Measurements from ENCODE around the gene ANO10. TPM values are rescaled to one million over a fixed set of nuclear protein-coding genes. Genes with fewer than 3 reads are reported as not detected.
"Not testable (repeated sequence)": the region's sequence is repeated elsewhere in the genome, so short reads cannot be mapped to it uniquely, and the experiment has no call there.

ANO10 gene
- total RNA-seq, 1 experiment from 2014 or later: 30.6 TPM

DNA sequence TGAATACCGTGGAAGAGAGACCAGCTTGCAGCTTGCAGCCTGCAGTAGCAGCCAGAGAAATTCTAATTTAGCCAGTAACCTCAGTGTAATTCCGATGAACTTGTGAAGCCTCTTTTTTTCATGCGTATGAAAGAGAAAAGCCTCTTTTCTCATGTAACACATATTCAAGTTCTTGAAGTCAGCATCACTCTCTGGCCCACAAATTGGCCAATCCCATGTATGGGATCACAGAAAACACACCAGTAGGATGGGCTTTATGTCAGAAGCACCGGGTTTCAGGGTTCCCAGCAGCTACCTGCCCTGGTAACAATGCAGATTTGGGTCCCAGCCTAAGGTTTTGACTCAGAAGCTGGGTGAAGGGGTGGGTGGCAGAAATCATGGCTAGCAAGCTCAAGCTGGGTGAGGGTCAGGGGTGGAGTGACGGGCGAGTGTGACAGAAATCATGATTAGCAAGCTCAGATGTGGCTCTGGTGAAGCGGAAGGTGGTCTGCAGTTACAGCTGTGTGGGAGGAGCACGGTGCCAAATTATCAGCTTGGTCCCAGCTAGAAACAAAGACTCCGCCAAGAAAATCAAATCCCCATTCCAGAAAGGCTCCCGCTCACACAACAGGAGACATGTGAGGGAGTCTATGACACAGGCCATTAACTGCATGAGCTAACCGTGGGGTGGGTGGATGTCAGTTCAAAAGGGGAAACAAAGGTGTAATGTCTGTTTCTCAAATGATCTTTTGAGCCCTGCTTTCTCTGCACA, 248.8 kb downstream of the ANO10 start:
- DNase-seq (ENCODE audit: low read depth): no peak

DNA sequence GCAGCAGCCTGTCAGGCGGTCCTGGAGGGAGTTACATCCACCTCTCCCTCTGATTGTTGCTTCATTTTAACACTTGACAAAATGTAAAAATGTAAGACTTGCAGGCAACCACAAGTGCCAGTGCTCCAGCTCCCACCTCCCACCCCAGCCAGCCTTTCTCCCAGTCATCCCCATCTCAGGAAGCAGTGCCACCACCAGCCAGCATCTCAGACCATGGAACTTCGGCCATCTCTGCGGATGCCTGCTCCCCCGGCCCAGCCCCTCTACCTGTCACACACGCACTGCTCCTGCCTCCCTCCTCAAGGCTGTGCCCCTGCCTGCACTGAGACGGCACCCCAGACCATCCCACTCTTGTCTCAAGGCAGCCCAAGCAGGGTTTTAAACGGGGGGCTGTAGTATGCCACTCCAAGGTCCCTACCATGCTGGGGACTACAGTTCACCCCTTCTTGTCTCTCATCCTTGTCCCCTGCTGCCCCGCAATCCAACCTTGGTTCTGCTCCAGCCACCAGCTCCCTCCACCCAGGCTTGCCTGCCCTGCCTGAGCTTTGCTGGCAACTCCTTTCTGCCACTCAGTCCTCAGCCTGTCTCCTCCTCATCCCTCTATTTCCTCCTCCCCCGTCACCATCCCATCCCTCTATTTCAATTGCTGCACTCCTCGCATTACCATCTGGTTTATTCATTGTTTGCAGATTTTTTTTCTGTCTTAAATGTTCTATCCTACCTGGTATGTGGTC, 249.6 kb downstream of the ANO10 start:
- no peak for DNase-seq (ENCODE audit: low read depth)

DNA sequence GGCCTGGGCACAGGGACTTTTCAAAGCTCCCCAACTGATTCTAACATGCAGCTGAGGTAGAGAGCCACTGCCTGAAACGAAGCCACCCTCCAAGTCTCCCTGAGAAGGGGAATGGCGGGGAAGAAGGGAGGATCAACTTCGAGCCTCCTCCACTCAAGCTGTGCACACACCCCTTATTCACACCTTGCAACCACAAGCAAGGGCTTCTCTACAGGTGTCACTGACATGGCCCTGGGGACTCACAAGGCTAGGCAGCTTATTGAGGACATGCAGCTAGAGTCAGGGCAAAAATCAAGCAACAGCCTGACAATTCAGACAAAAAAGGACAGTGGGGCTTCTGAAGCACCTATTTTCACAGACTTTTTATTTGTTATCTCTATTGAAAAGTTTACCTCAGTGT, 250.3 kb downstream of the ANO10 start:
- DNase-seq (ENCODE audit: low read depth): no peak

DNA sequence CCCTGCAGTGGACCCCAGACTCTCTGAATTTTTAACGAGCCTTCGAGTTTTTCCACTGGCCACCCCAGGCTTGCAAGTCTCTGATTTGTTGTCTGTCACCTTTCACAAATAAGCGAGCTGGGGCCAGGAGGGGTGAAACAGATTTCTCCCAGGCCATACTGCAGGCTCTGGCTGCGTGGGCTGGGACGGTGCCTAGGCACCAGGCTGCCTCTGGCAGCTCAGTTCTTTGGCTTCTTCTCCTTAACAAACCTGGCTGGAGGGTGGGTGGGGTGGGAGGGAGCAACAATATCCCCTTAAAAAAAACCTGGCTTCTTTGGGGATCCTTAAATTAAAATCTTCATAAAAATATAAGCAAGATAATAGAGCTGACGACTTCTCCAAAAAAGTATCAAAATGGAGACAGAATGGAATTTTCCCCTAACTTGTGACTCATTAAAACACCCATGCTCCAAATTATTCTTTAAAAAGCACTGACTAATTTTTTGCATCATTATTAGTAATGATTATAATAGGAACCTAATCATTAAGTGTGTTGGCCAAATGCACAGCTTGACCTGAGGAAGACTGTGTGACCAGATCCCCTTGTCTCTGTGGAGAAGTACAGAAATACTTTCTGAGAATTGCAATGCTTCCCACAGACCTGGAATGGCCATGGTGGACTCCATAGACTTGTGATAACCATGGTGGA, 251.4 kb downstream of the ANO10 start:
- DNase-seq (ENCODE audit: low read depth): no peak

DNA sequence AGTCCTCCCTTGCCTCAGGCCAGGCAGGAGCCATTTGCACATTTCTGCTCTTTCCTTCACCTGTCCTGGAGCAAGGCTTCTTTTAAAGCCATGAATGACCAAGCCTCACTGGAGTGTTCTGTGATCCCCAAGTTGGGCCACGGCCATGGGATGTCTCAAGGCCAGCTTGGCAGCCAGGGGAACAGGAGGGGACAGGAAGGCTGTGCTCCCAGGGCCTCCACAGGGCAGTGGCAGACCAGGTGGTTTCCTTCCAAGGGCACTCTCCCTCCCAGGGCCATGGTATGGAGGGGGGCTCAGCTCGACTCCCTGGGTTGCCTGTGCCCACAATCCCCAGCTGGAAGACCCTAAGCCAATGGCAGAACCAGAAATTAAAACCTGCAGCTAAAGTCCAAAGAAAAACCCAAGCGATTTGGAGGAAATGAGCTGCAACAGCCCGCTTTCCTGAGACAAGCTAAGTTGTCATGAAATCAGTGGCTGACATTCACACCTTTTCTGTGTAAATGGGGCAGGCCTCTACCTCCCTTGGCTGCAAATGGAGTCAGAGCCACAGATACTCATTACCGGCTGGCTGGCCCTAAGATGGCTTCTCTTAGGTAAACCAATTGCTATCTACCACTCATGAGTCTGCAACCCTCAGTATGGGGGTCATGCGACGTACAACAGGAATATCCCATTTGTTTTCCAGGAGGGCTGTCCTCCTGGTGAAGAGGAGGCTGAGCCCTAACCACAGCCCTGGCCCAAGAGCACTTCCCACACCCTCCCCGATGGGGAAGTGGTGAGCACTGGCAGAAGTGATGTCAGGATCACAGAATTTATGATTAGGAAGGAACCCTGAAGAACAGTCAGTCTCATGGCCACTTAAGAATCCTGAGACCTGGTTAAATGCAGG, 252.2 kb downstream of the ANO10 start:
- DNase-seq (ENCODE audit: low read depth): no peak

DNA sequence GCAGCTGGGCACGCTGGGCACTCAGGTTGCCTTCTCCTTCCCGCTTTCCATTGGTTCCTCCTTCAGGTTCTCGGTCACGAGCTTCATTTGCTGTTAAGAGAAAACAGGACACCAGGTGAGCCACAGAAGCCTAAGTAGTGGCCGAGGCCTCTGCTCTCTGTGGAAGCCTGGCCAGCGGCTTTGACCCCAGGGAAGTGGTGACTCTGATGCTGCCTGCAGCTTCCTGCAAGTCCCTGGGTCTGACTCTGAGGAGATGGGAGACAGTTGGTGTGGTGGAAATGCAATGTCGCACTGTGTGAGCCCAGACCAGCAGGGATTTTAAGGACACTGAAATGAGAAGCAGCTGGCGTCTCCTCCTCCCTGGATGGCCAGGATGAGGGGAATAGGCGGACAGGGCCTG, 254.9 kb downstream of the ANO10 start:
- no peak for DNase-seq (ENCODE audit: low read depth)

DNA sequence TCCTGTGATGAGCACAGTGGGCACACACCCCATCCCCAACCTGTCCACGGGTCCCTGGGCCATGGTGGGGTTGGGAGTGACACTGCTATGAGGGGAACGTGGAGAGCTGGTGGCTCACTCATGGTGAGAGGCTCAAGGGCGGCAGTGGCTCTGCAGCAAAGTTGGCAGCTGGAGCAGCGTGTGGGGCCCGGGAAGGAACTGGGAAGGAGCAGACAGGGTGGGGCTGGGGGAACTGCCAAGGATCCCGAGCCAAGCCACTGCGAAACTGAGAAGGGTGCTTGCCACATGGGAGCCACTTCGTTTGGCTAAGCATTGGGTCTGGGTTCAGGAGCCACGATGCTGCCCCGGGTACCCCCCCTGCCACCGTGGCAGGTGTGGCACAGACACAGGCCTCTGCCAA, 255.3 kb downstream of the ANO10 start:
- DNase-seq (ENCODE audit: low read depth): no peak

DNA sequence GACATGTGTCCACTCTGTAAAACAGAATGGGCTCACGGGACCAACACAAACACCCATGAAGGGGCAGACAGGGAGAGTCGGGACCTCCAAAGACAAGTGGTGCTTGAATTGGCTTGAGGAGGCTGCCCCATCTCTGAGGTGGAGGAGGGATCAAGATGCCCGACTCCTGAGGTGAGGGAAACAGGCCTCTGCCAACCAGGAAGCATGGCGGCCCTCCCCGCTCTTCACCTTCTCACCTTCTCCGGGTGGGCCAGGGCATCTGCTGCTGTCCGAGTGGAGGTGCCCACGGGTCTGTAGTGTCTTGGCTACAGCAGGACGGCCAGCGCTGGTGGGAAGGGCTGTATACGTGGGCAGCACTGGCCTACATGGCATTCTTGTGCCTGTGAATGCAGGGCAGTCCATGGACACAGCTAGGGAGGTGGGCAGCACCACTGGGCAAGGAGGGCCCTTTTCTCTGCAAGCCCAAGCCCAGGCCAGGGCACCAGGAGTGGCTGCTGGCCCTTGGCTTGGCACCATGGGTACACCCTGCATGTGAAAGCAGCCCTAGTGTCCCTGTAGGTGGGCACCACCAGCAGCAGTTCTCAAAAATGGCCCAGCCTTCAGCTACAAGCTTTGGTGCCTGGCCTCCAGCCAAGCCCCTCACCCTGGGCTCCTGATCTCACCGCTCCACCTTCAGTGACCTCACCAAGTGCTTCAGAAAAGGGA, 256.1 kb downstream of the ANO10 start:
- no peak for DNase-seq (ENCODE audit: low read depth)

DNA sequence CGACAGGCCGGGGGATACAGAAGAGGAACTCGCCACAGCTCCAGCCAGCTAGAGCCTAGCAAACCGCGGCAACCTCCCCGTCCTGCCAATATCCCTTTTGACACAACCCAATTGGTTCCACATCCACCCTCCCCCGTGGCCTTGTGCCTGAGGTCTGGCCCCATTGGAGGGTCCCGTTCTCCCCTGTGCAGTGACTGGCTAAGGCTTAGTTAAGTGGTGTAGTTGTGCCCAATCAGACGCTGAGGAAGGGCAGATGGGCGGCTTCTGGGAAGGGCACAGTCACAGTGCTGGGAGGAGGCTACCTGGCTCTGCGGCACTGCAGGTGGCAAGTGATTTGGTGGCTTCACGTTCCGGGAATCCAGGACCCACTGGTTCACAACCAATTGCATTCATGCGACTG, 256.9 kb downstream of the ANO10 start:
- no peak for DNase-seq (ENCODE audit: low read depth)

DNA sequence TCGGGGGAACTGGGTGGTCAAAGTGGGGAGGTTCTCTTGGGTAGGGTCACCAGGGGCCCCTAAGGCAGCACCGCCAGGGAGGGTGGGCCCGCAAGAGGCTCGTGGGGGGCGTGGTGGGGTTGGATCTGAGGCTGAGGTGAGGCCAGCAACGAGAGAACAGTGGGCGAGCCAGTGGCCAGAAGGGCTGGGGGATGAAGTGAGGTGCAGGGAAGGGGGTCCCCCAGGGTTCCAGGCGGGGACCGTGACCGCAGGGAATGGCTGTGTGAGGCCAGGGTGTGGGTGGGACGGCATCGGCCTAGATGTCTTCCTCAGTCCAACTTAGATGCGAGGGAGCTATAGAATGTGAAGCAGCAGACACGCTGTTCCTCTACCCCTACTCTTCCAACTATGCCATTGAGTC, 257.3 kb downstream of the ANO10 start:
- DNase-seq (ENCODE audit: low read depth): no peak

DNA sequence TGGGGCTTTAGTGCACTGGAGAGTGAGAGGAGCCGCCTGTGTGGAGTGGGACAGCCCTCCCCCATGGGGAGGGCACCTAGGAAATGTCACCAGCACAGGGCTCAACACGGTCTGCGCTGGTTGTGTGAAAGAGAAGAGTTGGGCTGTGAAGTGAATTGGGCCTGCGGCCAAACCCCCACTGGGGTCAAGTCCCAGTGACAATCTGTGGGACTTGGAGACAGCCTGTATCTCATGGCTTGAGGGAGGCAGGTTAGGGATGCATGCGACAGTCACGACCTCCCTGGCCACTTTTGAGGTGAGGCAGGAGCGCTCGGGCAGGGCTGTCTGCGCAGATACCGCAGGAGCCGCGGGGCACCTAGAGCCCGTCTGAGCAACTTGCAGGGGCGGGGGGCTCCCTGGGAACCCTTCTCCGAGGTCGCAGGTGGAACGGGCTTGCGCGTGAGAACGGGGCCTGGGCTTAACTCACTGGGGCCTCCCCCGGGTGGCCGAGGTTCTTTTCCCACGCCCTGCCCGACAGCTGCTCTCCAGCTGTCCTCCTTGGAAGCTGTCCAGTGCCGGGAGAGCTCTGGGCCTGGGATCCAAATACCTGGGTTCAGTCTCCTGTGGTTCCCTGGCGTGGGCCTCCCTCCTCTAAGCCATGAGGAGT, 258.1 kb downstream of the ANO10 start:
- DNase-seq (ENCODE audit: low read depth): no peak

DNA sequence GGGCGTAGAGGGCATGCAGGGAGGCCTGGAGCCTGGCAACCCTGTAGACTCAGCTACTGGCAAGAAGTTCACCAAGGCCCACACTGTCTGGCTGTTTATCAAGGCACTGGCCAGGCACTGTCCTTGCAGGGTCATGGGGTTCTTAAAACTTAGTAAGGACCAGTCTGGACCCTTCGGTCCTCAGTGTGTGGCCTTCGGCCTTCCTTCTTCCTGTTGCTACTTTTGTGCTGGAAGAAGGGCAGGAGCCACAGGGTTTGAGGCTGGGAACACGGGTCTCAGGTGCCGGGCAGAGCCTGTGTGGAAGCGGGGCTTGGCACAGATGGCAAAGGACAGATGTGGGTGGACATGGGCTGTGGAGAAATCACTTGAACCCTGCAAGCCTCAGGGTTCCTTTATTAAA, 258.9 kb downstream of the ANO10 start:
- no peak for DNase-seq (ENCODE audit: low read depth)

DNA sequence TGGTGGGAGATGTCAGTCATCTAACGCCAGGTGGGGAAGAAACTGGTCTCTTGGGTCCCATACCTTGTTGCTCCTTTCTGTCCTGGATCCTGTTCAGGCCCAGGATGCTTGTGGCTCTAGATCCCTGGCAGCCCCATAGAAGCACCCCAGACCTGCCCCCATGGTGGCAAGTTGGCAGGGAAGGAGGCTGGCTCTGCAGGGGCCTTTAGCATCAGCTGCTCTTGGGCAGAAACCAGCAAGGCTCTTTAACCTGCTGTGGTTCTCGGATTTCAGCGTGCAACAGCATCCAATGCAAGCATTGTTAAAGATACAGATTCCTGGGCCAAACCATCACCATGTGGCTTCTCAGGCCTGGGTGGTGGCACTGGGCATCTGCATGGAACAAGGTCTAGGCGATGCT, 259.6 kb downstream of the ANO10 start:
- no peak for DNase-seq (ENCODE audit: low read depth)

DNA sequence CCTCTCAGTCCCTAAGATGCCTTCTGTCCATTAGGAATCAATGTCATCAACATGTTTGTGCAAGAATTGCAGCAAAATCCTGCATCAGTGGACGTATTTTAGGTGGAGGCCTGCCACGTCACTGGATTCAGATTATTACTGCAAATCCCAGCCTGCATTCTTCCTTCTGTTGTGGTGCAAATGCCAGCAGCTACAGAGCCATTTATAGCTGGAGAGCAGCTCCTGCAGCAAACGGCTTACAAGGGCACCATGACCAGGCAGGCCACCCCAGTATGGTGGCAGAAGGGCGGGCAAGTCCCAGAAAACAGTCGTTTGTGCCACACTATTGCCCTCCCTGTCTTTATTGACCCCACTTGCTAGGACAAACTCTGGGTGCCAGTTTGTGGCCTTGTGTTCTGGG, 260.7 kb downstream of the ANO10 start:
- DNase-seq (ENCODE audit: low read depth): no peak

DNA sequence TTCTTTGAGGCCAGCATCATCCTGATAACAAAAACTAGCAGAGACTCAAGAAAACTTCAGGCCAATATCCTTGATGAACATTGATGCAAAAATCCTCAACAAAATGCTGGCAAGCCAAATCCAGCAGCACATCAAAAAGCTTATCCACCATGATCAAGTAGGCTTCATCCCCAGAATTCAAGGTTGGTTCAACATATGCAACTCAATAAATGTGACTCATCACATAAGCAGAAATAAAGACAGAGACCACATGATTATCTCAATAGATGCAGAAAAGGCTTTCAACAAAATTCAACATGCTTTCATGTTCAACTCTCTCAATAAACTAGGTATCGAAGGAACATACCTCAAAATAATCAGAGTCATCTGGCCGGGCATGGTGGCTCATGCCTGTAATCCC, 265.8 kb downstream of the ANO10 start:
- DNase-seq (ENCODE audit: low read depth): not testable (repeated sequence)

DNA sequence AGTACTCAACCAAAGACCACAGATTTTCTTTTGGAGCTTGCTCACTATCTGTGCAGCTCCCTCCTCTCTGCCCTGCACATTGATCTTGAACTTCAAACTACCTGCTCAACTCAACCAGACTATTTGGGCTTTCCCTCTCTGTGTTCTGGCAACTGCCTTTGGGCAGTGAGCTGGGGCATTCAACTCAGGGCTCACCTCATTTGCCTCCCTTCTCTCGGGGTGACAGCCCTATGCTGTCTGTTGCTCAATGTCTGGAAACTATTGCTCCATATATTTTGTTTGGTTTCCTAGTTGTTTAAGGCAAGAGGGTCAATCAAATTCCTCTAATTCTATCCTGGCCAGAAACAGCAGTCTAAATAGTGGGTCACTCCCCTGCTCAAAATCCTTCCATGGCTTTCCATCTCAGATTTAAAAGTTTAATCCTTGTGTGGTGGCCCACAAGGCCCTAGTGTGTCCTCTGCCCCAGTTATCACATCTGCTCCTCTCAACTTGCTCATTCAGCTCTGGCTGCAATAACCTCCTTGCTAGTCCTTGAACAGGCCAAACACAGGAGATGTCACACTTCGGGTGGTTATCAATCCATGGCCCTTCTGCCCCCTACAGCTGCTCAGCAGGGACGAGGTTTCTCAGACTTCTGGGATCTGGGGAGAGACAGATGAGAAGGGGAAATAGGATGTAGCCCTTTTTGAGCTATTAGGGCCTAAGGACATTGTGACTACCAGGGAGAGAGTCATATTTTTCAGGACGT, 267.7 kb downstream of the ANO10 start:
- DNase-seq (ENCODE audit: low read depth): no peak

DNA sequence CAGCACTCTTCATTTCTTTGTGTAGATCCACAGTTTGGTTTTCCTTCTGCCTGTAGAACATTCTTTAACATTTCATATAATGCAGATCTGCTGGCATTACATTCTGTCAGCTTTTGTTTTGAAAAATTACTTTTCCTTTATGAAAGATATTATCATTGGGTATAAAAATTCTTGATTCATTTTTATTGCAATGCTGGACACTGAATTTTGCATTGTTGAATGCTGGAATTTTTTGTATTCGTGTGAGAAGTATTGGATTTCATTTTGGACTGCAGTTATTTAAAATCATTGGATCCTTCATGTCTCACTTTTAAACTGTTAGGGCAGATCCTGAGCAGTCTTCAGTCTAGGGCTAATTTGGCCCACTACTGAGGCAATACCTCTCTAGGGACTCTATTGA, 268.4 kb downstream of the ANO10 start:
- no peak for DNase-seq (ENCODE audit: low read depth)

DNA sequence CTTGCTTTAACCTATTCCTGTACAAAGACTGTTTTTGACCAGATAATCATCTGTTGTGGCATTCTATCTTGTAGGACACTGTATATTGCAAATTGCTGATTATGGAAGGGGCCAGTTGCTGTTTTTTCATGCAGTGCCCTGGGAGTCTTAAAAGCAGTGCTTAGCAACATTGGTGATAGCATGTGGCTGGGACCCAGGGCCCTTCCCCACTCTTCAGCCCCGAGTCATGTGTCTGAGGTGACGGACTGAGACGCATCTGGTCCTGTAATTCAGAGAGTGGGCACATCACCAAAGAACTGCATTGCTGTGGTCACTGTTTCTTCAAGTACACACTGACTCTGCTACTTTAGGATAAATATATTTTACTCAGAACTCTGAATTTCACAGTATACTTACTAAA, 272.1 kb downstream of the ANO10 start:
- DNase-seq (ENCODE audit: low read depth): no peak

DNA sequence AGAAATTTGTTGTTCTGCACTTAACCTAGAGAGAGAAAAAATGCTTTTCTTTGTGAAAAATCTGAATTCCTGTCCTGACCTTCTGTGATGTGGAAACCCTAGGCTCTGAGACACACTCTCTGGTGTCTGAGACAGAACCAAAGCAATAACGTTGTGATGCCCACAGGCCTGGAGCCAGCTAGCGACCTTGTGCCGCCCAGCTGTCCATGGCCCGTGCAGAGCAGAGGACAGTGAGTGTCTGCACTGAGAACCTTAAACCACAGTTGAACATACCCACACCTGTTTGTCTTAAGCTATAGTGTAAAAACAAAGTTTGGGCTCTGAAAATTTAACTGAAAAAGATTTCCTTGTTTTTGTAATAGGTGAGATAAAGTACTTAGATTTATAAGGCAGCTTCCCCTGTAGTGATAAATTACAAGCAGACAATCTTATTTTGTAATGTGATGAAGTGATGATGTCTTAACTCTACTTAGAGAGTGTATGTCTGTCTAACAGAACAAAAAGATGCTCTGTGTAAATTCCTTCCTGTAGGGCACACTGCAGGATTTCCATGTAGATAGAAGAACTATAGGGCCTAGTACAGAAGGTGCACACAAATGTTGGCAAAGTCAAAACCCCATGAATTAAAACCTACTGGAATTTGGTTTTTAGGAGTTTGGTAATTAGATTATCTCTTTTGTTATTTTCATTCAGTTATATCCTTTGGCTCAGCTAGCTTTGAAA, 272.8 kb downstream of the ANO10 start:
- no peak for DNase-seq (ENCODE audit: low read depth)

All from M059J (cell line).